SK-N-SH treated with all-trans-retinoic acid at 6 μM for 48 hours (cell line): Measurements from ENCODE around the gene ACCS.

Source experiments
- ATAC-seq: fragments of 200-7000 bp; cut with Tn5 transposase; 3 replicates; pipeline ENCODE4 v1.9.1; 2020; ENCODE audit warnings: mild to moderate bottlenecking, moderate library complexity
- ARNTL ChIP-seq: fragments of 450-650 bp; formaldehyde crosslinking; IDR thresholded peaks from 2 replicates; pipeline ENCODE4 v1.5.0; 2020; ENCODE audit warnings: low read depth, mild to moderate bottlenecking, moderate library complexity, borderline replicate concordance
- BACH2 ChIP-seq: fragments of 250-450 bp; sonication (Bioruptor Pico); IDR thresholded peaks from 2 replicates; pipeline ENCODE4 v1.9.0; 2021; ENCODE audit warnings: mild to moderate bottlenecking, borderline replicate concordance
- CREB5 ChIP-seq: fragments of 250-450 bp; sonication (Bioruptor Pico); IDR thresholded peaks from 2 replicates; pipeline ENCODE4 v1.5.1; 2020; ENCODE audit warnings: low read depth, mild to moderate bottlenecking, moderate library complexity
- CSDC2 ChIP-seq: fragments of 250-450 bp; sonication (Bioruptor Pico); IDR thresholded peaks from 2 replicates; pipeline ENCODE4 v1.5.0; 2020; ENCODE audit warnings: mild to moderate bottlenecking, moderate library complexity
- ESRRG ChIP-seq: fragments of 250-450 bp; sonication (Bioruptor Pico); IDR thresholded peaks from 2 replicates; pipeline ENCODE4 v1.6.1; 2021; ENCODE audit warnings: mild to moderate bottlenecking
- GLIS3 ChIP-seq: fragments of 250-450 bp; sonication (Bioruptor Pico); IDR thresholded peaks from 2 replicates; pipeline ENCODE4 v1.5.0; 2020; ENCODE audit warnings: mild to moderate bottlenecking, moderate library complexity
- ISL1 ChIP-seq: fragments of 250-450 bp; sonication (Bioruptor Pico); IDR thresholded peaks from 2 replicates; pipeline ENCODE4 v2.1.2; 2022; ENCODE audit warnings: mild to moderate bottlenecking, moderate library complexity
- PPARA ChIP-seq: fragments of 250-450 bp; sonication (Bioruptor Pico); IDR thresholded peaks from 2 replicates; pipeline ENCODE4 v1.5.0; 2020; ENCODE audit warnings: mild to moderate bottlenecking, borderline replicate concordance
- RARB ChIP-seq: fragments of 250-450 bp; sonication (Bioruptor Pico); IDR thresholded peaks from 2 replicates; pipeline ENCODE4 v1.8.0; 2021; ENCODE audit warnings: mild to moderate bottlenecking, moderate library complexity
- SNAI2 ChIP-seq: fragments of 250-450 bp; sonication (Bioruptor Pico); IDR thresholded peaks from 2 replicates; pipeline ENCODE4 v1.5.0; 2020; ENCODE audit warnings: mild to moderate bottlenecking, moderate library complexity
- TCF4 ChIP-seq: fragments of 250-450 bp; sonication (Bioruptor Pico); IDR thresholded peaks from 2 replicates; pipeline ENCODE4 v1.8.0; 2021; ENCODE audit warnings: mild to moderate bottlenecking, moderate library complexity, borderline replicate concordance
- TOX ChIP-seq: fragments of 250-450 bp; sonication (Bioruptor Pico); IDR thresholded peaks from 2 replicates; pipeline ENCODE4 v1.8.0; 2021; ENCODE audit warnings: mild to moderate bottlenecking, moderate library complexity, borderline replicate concordance
- ZC3H10 ChIP-seq: fragments of 250-450 bp; sonication (Bioruptor Pico); IDR thresholded peaks from 2 replicates; pipeline ENCODE4 v1.5.1; 2021; ENCODE audit warnings: mild to moderate bottlenecking, moderate library complexity
- ZFP3 ChIP-seq: fragments of 250-450 bp; sonication (Bioruptor Pico); IDR thresholded peaks from 2 replicates; pipeline ENCODE4 v1.5.0; 2020; ENCODE audit warnings: mild to moderate bottlenecking, moderate library complexity
- ZFP30 ChIP-seq: fragments of 450-650 bp; formaldehyde crosslinking; IDR thresholded peaks from 2 replicates; pipeline ENCODE4 v1.5.0; 2022; ENCODE audit warnings: mild to moderate bottlenecking, moderate library complexity
- ZNF565 ChIP-seq: fragments of 450-650 bp; formaldehyde crosslinking; conservative IDR thresholded peaks from 2 replicates; pipeline ENCODE4 v1.5.0; 2020; ENCODE audit warnings: low read depth, mild to moderate bottlenecking, moderate library complexity
- ZNF8 ChIP-seq: fragments of 450-650 bp; formaldehyde crosslinking; IDR thresholded peaks from 2 replicates; pipeline ENCODE4 v1.5.0; 2020; ENCODE audit warnings: mild to moderate bottlenecking, moderate library complexity
- TF ChIP-seq, protein P1 (sequence below): fragments of 250-450 bp; sonication (Bioruptor Pico); IDR thresholded peaks from 2 replicates; pipeline ENCODE4 v1.5.0; 2020; ENCODE audit warnings: mild to moderate bottlenecking, moderate library complexity
- TF ChIP-seq, protein P2 (sequence below): fragments of 250-450 bp; sonication (Bioruptor Pico); IDR thresholded peaks from 2 replicates; pipeline ENCODE4 v1.5.1; 2021; ENCODE audit warnings: mild to moderate bottlenecking, moderate library complexity
- TF ChIP-seq, protein P3 (sequence below): fragments of 250-450 bp; sonication (Bioruptor Pico); IDR thresholded peaks from 2 replicates; pipeline ENCODE4 v1.8.0; 2020; ENCODE audit warnings: mild to moderate bottlenecking, moderate library complexity, borderline replicate concordance
- TF ChIP-seq, protein P4 (sequence below): fragments of 250-450 bp; sonication (Bioruptor Pico); IDR thresholded peaks from 2 replicates; pipeline ENCODE4 v1.8.0; 2021; ENCODE audit warnings: low read depth, mild to moderate bottlenecking, moderate library complexity, borderline replicate concordance

Gene ACCS

GRCh38 chr11:44083906-44084305 is 17.8 kb downstream of the ACCS start (continued):
- TF ChIP-seq ZFP3 (CRISPR knock-in tag) (no peak), ZC3H10 (CRISPR knock-in tag) (no peak), ESRRG (CRISPR knock-in tag) (no peak), BACH2 (CRISPR knock-in tag) (no peak), CREB5 (CRISPR knock-in tag) (no peak), ARNTL (no peak), PPARA (CRISPR knock-in tag) (no peak), CSDC2 (CRISPR knock-in tag) (no peak)
- TF ChIP-seq, protein P1, sequence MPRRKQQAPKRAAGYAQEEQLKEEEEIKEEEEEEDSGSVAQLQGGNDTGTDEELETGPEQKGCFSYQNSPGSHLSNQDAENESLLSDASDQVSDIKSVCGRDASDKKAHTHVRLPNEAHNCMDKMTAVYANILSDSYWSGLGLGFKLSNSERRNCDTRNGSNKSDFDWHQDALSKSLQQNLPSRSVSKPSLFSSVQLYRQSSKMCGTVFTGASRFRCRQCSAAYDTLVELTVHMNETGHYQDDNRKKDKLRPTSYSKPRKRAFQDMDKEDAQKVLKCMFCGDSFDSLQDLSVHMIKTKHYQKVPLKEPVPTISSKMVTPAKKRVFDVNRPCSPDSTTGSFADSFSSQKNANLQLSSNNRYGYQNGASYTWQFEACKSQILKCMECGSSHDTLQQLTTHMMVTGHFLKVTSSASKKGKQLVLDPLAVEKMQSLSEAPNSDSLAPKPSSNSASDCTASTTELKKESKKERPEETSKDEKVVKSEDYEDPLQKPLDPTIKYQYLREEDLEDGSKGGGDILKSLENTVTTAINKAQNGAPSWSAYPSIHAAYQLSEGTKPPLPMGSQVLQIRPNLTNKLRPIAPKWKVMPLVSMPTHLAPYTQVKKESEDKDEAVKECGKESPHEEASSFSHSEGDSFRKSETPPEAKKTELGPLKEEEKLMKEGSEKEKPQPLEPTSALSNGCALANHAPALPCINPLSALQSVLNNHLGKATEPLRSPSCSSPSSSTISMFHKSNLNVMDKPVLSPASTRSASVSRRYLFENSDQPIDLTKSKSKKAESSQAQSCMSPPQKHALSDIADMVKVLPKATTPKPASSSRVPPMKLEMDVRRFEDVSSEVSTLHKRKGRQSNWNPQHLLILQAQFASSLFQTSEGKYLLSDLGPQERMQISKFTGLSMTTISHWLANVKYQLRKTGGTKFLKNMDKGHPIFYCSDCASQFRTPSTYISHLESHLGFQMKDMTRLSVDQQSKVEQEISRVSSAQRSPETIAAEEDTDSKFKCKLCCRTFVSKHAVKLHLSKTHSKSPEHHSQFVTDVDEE (CRISPR knock-in tag): no peak

- no peak for TF ChIP-seq CREB5 (CRISPR knock-in tag)
- TF ChIP-seq GLIS3 (CRISPR knock-in tag): no peak
- TF ChIP-seq, protein P2, sequence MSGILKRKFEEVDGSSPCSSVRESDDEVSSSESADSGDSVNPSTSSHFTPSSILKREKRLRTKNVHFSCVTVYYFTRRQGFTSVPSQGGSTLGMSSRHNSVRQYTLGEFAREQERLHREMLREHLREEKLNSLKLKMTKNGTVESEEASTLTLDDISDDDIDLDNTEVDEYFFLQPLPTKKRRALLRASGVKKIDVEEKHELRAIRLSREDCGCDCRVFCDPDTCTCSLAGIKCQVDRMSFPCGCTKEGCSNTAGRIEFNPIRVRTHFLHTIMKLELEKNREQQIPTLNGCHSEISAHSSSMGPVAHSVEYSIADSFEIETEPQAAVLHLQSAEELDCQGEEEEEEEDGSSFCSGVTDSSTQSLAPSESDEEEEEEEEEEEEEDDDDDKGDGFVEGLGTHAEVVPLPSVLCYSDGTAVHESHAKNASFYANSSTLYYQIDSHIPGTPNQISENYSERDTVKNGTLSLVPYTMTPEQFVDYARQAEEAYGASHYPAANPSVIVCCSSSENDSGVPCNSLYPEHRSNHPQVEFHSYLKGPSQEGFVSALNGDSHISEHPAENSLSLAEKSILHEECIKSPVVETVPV: no peak
- no peak for TF ChIP-seq TCF4 (CRISPR knock-in tag)
- TF ChIP-seq, protein P1 (CRISPR knock-in tag): no peak
- no peak for TF ChIP-seq BACH2 (CRISPR knock-in tag)
- no peak for TF ChIP-seq ZFP3 (CRISPR knock-in tag)
- TF ChIP-seq TOX (CRISPR knock-in tag): no peak
- TF ChIP-seq RARB (CRISPR knock-in tag): no peak
- no peak for TF ChIP-seq ESRRG (CRISPR knock-in tag)
- no peak for TF ChIP-seq ZFP30 (CRISPR knock-in tag)
- no peak for TF ChIP-seq ARNTL
- TF ChIP-seq, protein P3, sequence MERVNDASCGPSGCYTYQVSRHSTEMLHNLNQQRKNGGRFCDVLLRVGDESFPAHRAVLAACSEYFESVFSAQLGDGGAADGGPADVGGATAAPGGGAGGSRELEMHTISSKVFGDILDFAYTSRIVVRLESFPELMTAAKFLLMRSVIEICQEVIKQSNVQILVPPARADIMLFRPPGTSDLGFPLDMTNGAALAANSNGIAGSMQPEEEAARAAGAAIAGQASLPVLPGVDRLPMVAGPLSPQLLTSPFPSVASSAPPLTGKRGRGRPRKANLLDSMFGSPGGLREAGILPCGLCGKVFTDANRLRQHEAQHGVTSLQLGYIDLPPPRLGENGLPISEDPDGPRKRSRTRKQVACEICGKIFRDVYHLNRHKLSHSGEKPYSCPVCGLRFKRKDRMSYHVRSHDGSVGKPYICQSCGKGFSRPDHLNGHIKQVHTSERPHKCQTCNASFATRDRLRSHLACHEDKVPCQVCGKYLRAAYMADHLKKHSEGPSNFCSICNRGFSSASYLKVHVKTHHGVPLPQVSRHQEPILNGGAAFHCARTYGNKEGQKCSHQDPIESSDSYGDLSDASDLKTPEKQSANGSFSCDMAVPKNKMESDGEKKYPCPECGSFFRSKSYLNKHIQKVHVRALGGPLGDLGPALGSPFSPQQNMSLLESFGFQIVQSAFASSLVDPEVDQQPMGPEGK (CRISPR knock-in tag): no peak
- TF ChIP-seq ZNF8: no peak
- TF ChIP-seq SNAI2 (CRISPR knock-in tag): no peak
- TF ChIP-seq PPARA (CRISPR knock-in tag): no peak
Measured at GRCh38 chr11:44085330-44085729, 19.3 kb downstream of the ACCS start.

GRCh38 chr11:44088377-44088776 is 22.3 kb downstream of the ACCS start:
- no peak for ATAC-seq
- no peak for TF ChIP-seq CSDC2 (CRISPR knock-in tag)
- TF ChIP-seq, protein P4, sequence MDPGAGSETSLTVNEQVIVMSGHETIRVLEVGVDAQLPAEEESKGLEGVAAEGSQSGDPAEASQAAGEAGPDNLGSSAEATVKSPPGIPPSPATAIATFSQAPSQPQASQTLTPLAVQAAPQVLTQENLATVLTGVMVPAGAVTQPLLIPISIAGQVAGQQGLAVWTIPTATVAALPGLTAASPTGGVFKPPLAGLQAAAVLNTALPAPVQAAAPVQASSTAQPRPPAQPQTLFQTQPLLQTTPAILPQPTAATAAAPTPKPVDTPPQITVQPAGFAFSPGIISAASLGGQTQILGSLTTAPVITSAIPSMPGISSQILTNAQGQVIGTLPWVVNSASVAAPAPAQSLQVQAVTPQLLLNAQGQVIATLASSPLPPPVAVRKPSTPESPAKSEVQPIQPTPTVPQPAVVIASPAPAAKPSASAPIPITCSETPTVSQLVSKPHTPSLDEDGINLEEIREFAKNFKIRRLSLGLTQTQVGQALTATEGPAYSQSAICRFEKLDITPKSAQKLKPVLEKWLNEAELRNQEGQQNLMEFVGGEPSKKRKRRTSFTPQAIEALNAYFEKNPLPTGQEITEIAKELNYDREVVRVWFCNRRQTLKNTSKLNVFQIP (CRISPR knock-in tag): no peak
- no peak for TF ChIP-seq ISL1
- no peak for TF ChIP-seq TCF4 (CRISPR knock-in tag)
- TF ChIP-seq ZNF565 (CRISPR knock-in tag): no peak
- no peak for TF ChIP-seq SNAI2 (CRISPR knock-in tag)
- TF ChIP-seq BACH2 (CRISPR knock-in tag): no peak
- no peak for TF ChIP-seq ZC3H10 (CRISPR knock-in tag)
- no peak for TF ChIP-seq TOX (CRISPR knock-in tag)
- TF ChIP-seq, protein P3 (CRISPR knock-in tag): no peak
- no peak for TF ChIP-seq RARB (CRISPR knock-in tag)
- no peak for TF ChIP-seq PPARA (CRISPR knock-in tag)

More at GRCh38 chr11:44085330-44085729, 19.3 kb downstream of the ACCS start:
- no peak for ATAC-seq
